ENCODE measurements around the gene TMCC3.

GRCh38 chr12:94676031-94676641, 25.8 kb upstream of the TMCC3 start:
- no peak for TF ChIP-seq CTCF (IDR thresholded peaks at IDR 0.05; ENCODE audit: low read length)
- TF ChIP-seq EZH2 (optimal IDR thresholded peaks at IDR 0.05; ENCODE audit: low read depth, low read length), result no peak
- TF ChIP-seq EZH2phosphoT487 (IDR thresholded peaks at IDR 0.05; ENCODE audit: low read length), result no peak

Measured in MM.1S (cell line).